Measurements from ENCODE around the gene WDR5. TPM values are rescaled to one million over a fixed set of nuclear protein-coding genes. Genes with fewer than 3 reads are reported as not detected.

Gene WDR5
- polyA plus RNA-seq, 1 donor from 2014 or later: 12.5 TPM

DNA sequence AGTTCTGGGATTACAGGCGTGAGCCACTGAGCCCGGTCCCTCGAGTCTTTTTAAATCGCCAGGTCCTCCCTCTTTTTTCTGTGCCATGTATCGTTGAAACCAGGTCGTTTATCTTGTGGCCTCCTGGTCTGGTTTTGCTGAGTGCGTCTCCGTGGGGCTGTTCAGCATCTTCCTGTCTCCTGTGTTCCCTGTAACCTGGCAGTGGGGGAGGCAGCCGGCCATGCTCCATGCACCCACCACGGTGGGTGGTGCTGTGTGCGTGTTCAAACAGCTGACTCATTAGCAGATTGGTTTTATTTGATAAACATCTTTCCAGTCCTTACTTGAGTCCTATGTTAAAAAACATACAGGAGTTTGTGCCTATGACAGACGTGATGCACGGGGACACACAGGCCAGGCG, 25.8 kb downstream of the WDR5 start:
- peak overlapping the region in 2 of 4 donors; percentile 72 to 90 for H3K4me3 Mint-ChIP-seq
- H3K9me3 Mint-ChIP-seq: no peaks in the 10 kb centered on the region
- peak overlapping the region in 1 of 3 donors; percentile 92 for H3K27ac Mint-ChIP-seq
- H3K4me1 Mint-ChIP-seq: peaks cover 2 to 10% (median 5%) of the 10 kb centered on the region in 3 donors
- no peaks in the 10 kb centered on the region for H3K27me3 Mint-ChIP-seq
- H3K36me3 Mint-ChIP-seq: peaks cover 6% of the 10 kb centered on the region

- H3K27ac Mint-ChIP-seq: peak overlapping the region in 1 of 3 donors; percentile 92
Measured at GRCh38 chr9:134162212-134162775, 26.4 kb downstream of the WDR5 start.

DNA sequence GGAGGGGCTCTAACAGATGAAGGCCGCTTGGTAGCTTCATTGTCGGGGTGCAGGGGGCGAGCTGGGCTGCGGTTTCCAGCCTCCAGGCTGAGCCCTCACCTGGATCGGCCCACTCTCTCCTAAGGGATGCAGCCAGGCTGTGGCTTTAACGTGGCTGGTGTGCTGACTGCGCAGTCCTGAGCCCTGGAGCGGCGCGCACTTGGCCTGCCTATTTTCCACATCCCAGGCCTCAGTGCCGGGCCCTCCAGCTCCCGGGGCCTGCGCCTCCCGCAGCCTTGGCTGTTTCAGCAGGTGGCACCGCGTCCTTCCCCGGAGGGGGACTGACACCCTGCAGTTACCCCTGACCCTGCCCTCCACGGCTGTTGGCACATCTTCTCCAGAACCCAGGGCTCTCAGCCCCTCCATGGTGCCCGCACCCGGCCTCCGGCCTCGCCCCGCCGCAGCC, 27.1 kb downstream of the WDR5 start:
- H3K27ac Mint-ChIP-seq: peak overlapping the region in 1 of 3 donors; percentile 92
- peaks cover 5% of the 10 kb centered on the region for H3K36me3 Mint-ChIP-seq
- no peaks in the 10 kb centered on the region for H3K27me3 Mint-ChIP-seq
- peaks cover 0 to 10% (median 5%) of the 10 kb centered on the region in 3 donors for H3K4me1 Mint-ChIP-seq
- H3K9me3 Mint-ChIP-seq: no peaks in the 10 kb centered on the region
- peak overlapping the region in 3 of 4 donors; percentile 73 to 90 (median 78) for H3K4me3 Mint-ChIP-seq

More at GRCh38 chr9:134162212-134162775, 26.4 kb downstream of the WDR5 start:
- peaks cover 6% of the 10 kb centered on the region for H3K36me3 Mint-ChIP-seq
- H3K27me3 Mint-ChIP-seq: no peaks in the 10 kb centered on the region
- H3K4me1 Mint-ChIP-seq: peaks cover 2 to 10% (median 5%) of the 10 kb centered on the region in 3 donors
- H3K9me3 Mint-ChIP-seq: no peaks in the 10 kb centered on the region
- H3K4me3 Mint-ChIP-seq: peak overlapping the region; percentile 41 to 90 (median 72)

DNA sequence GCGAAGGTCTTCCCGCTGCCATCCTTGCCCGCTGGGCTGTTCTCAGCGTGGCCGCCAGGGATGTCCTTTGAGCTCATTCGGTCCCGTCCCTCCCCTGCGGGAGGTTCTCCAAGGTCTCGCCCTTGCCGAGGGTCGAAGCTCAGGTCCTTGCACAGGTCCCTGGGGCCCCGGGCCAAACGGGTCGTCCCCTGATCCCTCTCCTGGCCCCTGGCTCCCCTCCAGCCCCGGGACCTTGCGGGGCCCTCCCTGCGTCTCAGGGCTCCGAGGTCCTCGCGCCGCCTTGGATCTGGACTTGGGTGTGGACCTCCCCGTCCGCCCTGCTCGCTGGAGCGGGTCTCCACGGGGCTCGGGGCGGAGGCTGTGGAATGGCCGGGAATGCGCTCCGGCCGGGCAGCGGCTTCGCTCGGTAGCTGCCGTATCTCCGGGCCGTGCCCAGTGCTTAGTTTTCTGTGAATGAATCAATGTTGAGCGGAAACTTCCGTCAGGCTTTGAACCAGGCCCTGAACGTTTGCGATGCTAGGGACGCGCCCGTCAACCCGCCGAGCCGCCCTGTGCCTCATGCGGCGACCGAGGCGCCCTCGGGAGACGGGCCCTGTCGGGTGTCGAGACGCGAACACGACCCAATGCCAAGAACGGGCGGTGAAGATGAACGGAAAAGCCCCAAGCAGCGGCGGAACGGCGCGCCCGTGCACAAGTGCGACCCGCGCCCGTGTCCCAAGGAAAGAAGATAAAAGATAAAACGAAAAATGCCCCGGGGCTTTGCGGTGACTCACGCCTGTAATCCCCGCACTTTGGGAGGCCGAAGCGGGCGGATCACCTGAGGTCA, 27.7 kb downstream of the WDR5 start:
- Mint-ChIP-seq H3K36me3 (no peaks in the 10 kb centered on the region), H3K9me3 (no peaks in the 10 kb centered on the region), H3K4me3 (peak overlapping the region in 1 of 4 donors; percentile 78), H3K4me1 (peaks cover 0 to 10% (median 5%) of the 10 kb centered on the region in 3 donors), H3K27ac (no peak overlapping the region), H3K27me3 (no peaks in the 10 kb centered on the region)

DNA sequence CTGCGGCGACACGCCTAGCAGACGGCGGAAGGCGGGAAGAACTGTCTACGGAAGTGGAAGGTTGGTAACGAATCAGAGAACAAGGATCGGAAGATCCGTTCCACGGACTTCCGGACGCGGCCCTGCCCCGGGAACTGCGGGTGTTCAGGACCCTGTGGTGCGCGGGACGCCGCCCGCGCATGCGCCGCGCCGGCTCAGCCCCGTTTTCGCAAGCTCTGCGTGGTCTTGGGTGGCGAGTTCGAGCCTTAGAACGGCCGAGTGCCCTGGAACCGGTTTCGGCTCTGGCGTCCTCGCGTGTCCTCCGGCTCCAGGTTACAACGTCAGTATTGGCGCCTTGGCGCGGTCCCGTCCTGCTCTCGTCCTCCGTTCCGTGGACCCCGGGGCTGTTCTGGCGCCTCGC, 29.0 kb downstream of the WDR5 start:
- Mint-ChIP-seq H3K27ac (no peak overlapping the region), H3K9me3 (no peaks in the 10 kb centered on the region), H3K36me3 (no peaks in the 10 kb centered on the region), H3K4me3 (no peak overlapping the region), H3K27me3 (no peaks in the 10 kb centered on the region), H3K4me1 (peaks cover 0 to 10% (median 5%) of the 10 kb centered on the region in 3 donors)

DNA sequence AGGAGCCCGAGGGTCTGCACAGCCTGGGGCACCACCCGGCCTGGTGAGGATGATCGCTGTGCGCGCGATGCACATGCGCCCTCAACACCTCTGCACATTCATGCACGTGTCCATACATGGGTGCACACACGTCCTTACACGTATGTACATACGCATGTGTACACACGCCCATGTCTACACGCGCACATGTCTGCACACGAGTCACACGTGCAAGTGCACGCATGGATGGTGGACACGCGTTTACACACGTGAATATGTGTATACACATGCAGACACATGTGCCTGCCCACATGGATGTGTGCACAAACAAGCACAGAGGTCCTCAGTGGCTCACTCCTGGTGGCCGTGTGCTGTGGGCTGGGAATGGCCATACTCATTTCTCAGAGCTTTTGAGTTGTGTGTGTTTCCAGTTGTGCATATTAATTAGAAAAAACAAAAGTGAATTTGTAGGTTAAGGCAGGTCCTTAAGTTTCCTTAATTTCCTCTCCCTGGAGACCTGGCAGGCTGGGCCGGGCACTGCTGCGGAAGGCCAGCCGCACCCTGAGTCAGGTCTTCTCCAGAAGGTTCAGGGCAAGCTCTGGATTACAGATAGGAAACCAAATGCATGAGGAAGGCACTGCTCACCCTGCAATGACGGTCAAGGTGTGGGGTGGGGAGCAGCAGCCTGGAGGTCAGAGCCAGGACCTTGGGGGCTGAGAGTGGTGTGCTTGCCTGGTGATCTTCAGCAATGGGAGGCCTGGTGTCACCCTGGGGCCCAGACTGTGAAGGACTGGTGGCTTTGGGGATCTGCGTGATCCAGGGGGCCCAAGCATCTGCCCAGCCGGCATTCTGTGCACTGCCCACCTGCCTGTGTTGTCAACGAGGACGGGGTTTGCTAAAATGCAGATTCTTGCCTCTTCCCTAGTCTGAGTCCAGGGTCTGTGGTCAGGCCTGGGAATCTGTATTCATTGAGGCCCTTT, 29.8 kb downstream of the WDR5 start:
- H3K27me3 Mint-ChIP-seq: no peaks in the 10 kb centered on the region
- peak overlapping the region in 1 of 3 donors; percentile 11 for H3K27ac Mint-ChIP-seq
- H3K4me1 Mint-ChIP-seq: peaks cover 0 to 10% (median 5%) of the 10 kb centered on the region in 3 donors
- peak overlapping the region in 3 of 4 donors; percentile 46 to 76 (median 68) for H3K4me3 Mint-ChIP-seq
- H3K36me3 Mint-ChIP-seq: no peaks in the 10 kb centered on the region
- no peaks in the 10 kb centered on the region for H3K9me3 Mint-ChIP-seq

GRCh38 chr9:134166374-134166773, 30.5 kb downstream of the WDR5 start:
- Mint-ChIP-seq H3K4me3 (peak overlapping the region in 3 of 4 donors; percentile 72 to 76 (median 72)), H3K36me3 (no peaks in the 10 kb centered on the region), H3K4me1 (peaks cover 0 to 10% (median 5%) of the 10 kb centered on the region in 3 donors), H3K9me3 (no peaks in the 10 kb centered on the region), H3K27me3 (no peaks in the 10 kb centered on the region), H3K27ac (peak overlapping the region in 1 of 3 donors; percentile 11)

DNA sequence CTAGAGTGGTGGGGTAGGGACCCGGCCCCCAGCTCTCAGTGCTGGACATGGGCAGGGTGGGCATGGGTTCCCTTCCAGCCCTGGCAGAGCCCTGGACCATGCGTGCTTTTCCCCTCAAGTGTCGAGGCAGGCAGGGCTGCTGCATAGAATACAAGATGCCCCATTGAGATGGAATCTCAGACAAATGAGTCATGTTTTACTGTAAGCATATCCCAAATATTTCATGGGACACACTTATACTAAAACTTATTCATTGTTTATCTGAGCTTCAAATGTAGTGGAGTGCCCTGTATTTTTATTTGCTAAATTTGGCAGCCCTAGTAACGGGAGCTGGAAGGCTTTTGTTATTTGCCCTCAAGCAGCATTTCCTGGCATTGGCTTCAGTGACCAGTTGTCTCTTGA, 31.6 kb downstream of the WDR5 start:
- Mint-ChIP-seq H3K36me3 (no peaks in the 10 kb centered on the region), H3K27me3 (no peaks in the 10 kb centered on the region), H3K4me1 (peaks cover 0 to 6% (median 5%) of the 10 kb centered on the region in 3 donors), H3K27ac (peak overlapping the region in 1 of 3 donors; percentile 29), H3K9me3 (no peaks in the 10 kb centered on the region), H3K4me3 (peak overlapping the region in 1 of 4 donors; percentile 20)

DNA sequence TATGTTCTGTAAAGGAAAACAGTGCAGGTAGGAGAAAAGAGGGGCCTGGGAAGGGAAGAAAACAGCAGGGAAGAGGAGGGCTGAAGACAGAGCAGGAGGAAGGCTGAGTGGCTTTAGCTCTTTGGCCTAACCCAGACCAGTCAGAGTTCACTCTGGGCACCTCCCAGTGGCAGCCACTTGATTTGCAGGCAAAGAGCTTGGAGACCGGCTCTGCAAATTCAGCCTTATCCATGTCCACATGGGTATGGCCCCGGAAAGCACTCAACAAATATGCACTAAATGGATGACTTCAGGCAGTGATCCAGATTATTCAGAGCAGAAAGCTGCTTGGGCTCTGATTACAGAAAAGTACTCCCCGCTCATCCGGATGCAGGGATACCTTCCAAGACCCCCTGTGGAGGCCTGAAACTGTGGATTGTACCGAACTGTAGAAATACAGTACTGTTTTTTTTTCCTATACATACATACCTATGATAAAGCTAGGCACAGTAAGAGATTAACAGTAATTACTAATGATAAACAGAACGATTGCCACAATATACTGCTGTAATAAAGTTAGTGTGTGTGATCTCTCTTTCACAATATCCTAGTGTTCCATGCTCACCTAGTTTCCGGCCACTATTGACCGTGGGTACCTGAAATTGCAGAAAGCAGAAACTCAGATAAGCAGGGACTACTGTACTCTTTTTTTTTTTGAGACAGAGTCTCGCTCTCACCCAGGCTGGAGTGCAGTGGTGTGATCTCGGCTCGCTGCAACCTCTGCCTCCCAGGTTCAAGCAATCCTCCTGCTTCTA, 33.1 kb downstream of the WDR5 start:
- no peaks in the 10 kb centered on the region for H3K9me3 Mint-ChIP-seq
- H3K4me3 Mint-ChIP-seq: no peak overlapping the region
- H3K27ac Mint-ChIP-seq: no peak overlapping the region
- no peaks in the 10 kb centered on the region for H3K36me3 Mint-ChIP-seq
- peaks cover 0 to 4% (median 2%) of the 10 kb centered on the region in 3 donors for H3K4me1 Mint-ChIP-seq
- peaks cover 1% of the 10 kb centered on the region for H3K27me3 Mint-ChIP-seq

DNA sequence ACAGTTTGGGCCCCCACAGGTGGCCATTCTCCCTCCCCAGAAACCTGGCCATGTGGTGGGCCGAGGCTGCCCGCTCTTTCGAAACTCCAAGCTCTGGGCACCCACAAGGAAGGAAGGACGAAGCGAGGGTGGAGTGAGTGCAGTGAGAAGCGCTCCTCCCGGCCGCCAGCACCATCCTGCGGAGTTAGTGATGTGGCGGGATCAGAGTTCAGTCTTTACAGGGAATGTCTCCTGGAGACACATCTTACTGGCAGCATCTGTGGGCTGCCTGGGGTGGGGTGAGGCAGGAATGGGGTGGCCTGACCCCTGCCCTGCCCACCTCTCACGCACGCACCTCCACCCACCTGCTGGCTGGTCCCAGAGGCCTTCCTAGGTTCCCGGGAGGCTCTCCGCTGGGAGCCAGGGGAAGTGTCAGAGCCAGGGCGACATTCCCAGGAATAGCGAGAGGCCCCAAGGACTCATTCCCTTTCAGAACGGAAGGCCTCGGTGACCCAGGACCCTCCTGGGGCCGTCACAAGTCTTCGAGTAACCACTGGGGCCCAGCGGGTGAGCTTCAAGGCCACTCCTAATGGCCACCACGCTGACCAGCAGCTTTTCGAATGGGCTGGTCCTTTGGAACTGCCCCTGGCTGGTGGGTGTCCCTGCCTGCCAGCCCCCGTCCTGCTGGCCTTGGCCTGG, 34.0 kb downstream of the WDR5 start:
- no peaks in the 10 kb centered on the region for H3K36me3 Mint-ChIP-seq
- no peak overlapping the region for H3K4me3 Mint-ChIP-seq
- H3K4me1 Mint-ChIP-seq: peaks cover 2 to 9% (median 6%) of the 10 kb centered on the region in 3 donors
- peaks cover 1% of the 10 kb centered on the region for H3K27me3 Mint-ChIP-seq
- H3K27ac Mint-ChIP-seq: no peak overlapping the region
- no peaks in the 10 kb centered on the region for H3K9me3 Mint-ChIP-seq

DNA sequence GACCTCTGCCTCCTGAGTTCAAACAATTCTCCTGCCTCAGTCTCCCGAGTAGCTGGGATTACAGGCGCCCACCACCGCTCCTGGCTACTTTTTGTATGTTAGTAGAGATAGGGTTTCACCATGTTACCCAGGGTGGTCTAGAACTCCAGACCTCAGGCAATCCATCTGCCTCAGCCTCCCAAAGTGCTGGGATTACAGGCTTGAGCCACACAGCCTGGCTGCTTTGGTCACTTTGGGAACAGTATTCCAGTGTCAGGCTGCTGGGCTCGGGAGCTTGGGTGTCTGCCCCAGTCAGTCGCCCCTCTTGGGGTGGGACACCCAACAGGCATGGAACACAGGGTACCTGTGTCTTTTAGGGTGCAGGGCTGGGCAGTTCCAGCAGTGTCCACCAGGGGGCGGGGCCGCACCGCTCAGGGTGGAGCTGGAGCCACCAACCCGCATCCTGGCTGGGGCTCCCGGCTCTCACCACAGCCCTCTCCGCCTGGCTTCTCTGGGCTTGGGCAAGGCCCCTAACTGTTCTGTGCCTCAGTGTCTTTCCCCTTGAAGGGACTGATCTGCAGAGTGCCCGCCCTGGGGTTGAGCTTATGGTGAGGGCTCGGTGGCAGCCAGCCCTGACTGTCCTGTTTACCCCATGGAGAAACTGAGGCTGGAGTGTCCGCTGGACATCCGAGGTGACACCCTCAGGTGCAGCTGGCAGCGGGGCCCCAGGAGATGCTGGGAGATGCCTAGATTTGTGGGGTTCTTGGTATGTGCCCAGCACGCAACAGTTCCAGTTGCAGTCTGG, 34.8 kb downstream of the WDR5 start:
- no peak overlapping the region for H3K4me3 Mint-ChIP-seq
- H3K27ac Mint-ChIP-seq: peak overlapping the region in 1 of 3 donors; percentile 35
- H3K36me3 Mint-ChIP-seq: no peaks in the 10 kb centered on the region
- peaks cover 2 to 7% (median 6%) of the 10 kb centered on the region in 3 donors for H3K4me1 Mint-ChIP-seq
- H3K9me3 Mint-ChIP-seq: no peaks in the 10 kb centered on the region
- H3K27me3 Mint-ChIP-seq: peaks cover 1% of the 10 kb centered on the region

GRCh38 chr9:134171316-134172197, 35.7 kb downstream of the WDR5 start:
- no peaks in the 10 kb centered on the region for H3K36me3 Mint-ChIP-seq
- H3K4me3 Mint-ChIP-seq: peak overlapping the region in 1 of 4 donors; percentile 25
- H3K27me3 Mint-ChIP-seq: peaks cover 1% of the 10 kb centered on the region
- H3K27ac Mint-ChIP-seq: peak overlapping the region in 1 of 3 donors; percentile 35
- H3K9me3 Mint-ChIP-seq: no peaks in the 10 kb centered on the region
- peaks cover 2 to 7% (median 6%) of the 10 kb centered on the region in 3 donors for H3K4me1 Mint-ChIP-seq

Data from IgD-negative memory B cell (primary cell).